Ascending aorta (tissue), 2 donors: ENCODE results near the gene LKAAEAR1. TPM values are rescaled to one million over a fixed set of nuclear protein-coding genes. Genes with fewer than 3 reads are reported as not detected.

ENCODE experiments used
- DNase-seq, 2 donors: peaks; one replicate each; pipeline ENCODE4 v3.0.0-alpha.2; 2019; ENCODE audit warnings: low spot score in 2 of 2
- H3K27ac ChIP-seq, 2 donors: fragments of 200-600 bp; sonication (generic); one replicate each; pipeline ENCODE4 v1.5.1; 2016 to 2017; ENCODE audit warnings: mild to moderate bottlenecking in 1 of 2
- H3K27me3 ChIP-seq: fragments of 200-600 bp; sonication (generic); one replicate; pipeline ENCODE4 v1.5.1; 2017
- H3K36me3 ChIP-seq, 2 donors: fragments of 200-600 bp; sonication (generic); one replicate each; pipeline ENCODE4 v1.5.1; 2016
- H3K4me1 ChIP-seq, 2 donors: fragments of 200-600 bp; sonication (generic); one replicate each; pipeline ENCODE4 v1.5.1; 2016 to 2017; ENCODE audit warnings: mild to moderate bottlenecking in 1 of 2
- H3K4me3 ChIP-seq, 2 donors: fragments of 200-600 bp; sonication (generic); one replicate each; pipeline ENCODE4 v1.5.1; 2016 to 2017; ENCODE audit warnings: mild to moderate bottlenecking in 1 of 2
- H3K9me3 ChIP-seq, 2 donors: fragments of 200-600 bp; sonication (generic); one replicate each; pipeline ENCODE4 v1.5.1; 2016
- intact Hi-C: fragments of 100-400 bp; cut with DNase I; formaldehyde crosslinking; loops from one replicate; pipeline ENCODE4 v1.15.1; 2023
- total RNA-seq: library from RNA; depleted of rRNA; stranded (reverse); fragments of >200 nt; gene quantifications from one replicate; pipeline ENCODE4 v1.1.0, GENCODE V29; 2016
- TF ChIP-seq, protein P1 (sequence below), 3 experiments: fragments of 200-600 bp in 2 of 3; fragments of 450-650 bp in 1 of 3; sonication (generic) in 2 of 3; IDR thresholded peaks; one replicate each; pipeline ENCODE4 v1.5.1; 2016 to 2019; ENCODE audit warnings: antibody characterized with exemption in 3 of 3, mild to moderate bottlenecking in 1 of 3, moderate library complexity in 1 of 3

Gene LKAAEAR1
- total RNA-seq, 1 donor from 2014 or later = not detected

DNA sequence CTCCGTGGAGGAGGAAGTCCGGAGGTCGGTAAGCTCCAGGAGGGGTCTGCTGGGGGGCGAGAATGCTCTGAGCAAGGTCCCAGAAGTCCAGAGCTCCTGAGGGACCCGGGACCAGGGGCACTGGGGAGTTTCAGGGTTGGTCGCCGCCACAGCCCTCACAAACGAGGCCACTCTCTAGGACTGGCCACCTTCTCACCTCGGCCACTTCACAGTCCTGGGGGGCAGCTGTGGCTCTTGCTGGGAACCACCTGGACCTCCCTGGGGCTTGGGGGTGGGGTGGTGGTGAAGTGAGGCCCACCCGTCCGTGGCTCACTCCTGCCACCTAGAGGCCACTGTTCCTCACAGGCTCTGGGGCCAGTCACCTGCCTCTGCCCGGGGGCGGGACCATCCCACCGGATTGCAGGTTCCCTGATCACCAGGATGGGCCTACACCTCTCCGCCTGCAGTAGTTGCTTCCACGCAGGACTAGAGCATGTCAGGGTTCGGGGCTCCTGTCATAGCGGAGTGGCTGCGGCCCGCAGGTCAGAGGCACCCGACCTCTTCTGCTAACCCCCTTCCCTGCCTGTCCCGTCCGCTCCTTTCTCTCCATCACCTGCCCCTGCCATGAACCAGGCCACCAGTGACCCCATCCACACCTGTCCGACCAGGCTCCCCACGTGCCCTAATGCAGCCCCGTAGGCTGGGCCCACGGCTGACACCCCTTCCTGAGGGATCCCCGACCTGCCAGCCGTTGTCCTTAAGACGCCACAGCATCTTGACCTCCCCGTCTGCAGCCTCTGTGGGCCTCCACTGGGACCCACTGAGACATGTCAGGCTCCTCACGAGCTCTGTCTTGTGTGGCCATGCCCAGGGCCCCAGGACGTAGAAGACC lies 26.3 kb downstream of the LKAAEAR1 start:
- TF ChIP-seq, protein P1, sequence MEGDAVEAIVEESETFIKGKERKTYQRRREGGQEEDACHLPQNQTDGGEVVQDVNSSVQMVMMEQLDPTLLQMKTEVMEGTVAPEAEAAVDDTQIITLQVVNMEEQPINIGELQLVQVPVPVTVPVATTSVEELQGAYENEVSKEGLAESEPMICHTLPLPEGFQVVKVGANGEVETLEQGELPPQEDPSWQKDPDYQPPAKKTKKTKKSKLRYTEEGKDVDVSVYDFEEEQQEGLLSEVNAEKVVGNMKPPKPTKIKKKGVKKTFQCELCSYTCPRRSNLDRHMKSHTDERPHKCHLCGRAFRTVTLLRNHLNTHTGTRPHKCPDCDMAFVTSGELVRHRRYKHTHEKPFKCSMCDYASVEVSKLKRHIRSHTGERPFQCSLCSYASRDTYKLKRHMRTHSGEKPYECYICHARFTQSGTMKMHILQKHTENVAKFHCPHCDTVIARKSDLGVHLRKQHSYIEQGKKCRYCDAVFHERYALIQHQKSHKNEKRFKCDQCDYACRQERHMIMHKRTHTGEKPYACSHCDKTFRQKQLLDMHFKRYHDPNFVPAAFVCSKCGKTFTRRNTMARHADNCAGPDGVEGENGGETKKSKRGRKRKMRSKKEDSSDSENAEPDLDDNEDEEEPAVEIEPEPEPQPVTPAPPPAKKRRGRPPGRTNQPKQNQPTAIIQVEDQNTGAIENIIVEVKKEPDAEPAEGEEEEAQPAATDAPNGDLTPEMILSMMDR (IDR thresholded peaks at IDR 0.05) = peak; percentile 48 to 82 (median 71)
- Histone ChIP-seq H3K9me3 (no peaks in the 10 kb centered on the region), H3K4me3 (no peak overlapping the region), H3K4me1 (peaks cover 4 to 5% of the 10 kb centered on the region in 2 donors), H3K27ac (peak overlapping the region in 1 of 2 donors; percentile 36), H3K36me3 (no peaks in the 10 kb centered on the region), H3K27me3 (no peaks in the 10 kb centered on the region)
- peak in 1 of 2 donors; percentile 82 for DNase-seq
- intact Hi-C loops = no loop called here

DNA sequence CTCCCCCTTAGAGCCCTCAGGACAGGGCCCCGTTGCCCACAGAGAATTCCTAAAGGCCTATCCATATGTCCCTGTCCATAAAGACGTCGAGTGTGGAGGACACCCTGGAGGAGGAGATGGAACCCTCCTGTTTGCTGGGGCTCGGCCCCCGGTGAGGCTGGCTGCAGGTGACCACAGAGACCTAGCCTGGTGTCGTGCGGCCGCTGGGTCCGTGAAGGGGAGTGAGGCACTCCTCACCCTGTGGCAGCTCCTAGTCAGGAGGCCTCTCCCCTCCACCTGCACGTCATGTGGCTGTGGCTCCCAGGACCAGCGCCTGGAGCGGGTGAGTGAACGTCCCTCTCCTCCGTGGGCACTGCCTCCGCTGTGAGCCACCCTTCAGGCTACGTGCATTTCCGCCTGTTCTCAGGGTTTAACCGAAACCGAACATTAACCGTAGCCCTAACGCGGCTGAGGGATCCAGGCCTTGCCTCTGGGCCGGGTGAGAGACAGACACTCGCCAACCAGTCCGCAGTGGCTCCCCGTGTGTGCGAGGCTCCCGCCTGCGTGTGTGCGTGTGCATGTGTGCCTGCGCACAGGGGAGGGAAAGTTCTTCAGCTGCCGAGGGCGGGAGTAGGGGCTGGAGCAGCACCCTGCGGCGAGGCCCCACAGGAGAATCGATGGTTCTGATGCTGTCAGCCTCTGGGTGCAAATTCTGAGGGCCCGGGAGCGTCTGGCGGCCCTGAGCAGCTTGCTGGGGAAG lies 27.1 kb downstream of the LKAAEAR1 start:
- Histone ChIP-seq H3K9me3 (no peaks in the 10 kb centered on the region), H3K36me3 (no peaks in the 10 kb centered on the region), H3K4me1 (no peaks in the 10 kb centered on the region), H3K27ac (peak overlapping the region in 1 of 2 donors; percentile 36), H3K4me3 (no peak overlapping the region), H3K27me3 (no peaks in the 10 kb centered on the region)
- TF ChIP-seq, protein P1 (IDR thresholded peaks at IDR 0.05) = no peak
- intact Hi-C loops = no loop called here
- no peak for DNase-seq

DNA sequence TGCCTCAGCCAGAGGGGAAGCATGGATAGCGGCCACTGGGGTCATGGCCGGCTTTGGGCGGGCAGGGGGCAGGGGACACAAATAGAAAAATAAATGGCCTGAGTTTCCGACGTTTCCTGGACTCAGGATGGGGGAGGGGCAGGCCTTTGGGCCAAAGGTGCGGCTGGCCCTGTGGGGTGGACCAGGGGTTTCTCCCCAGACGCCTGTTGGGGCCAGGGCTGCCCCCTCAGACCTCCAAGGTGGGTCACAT lies 27.6 kb downstream of the LKAAEAR1 start:
- Histone ChIP-seq H3K27ac (peak overlapping the region in 1 of 2 donors; percentile 36), H3K4me1 (no peaks in the 10 kb centered on the region), H3K36me3 (no peaks in the 10 kb centered on the region), H3K4me3 (no peak overlapping the region), H3K9me3 (no peaks in the 10 kb centered on the region), H3K27me3 (no peaks in the 10 kb centered on the region)
- intact Hi-C loops = no loop called here
- TF ChIP-seq, protein P1 (IDR thresholded peaks at IDR 0.05) = no peak
- DNase-seq = no peak

DNA sequence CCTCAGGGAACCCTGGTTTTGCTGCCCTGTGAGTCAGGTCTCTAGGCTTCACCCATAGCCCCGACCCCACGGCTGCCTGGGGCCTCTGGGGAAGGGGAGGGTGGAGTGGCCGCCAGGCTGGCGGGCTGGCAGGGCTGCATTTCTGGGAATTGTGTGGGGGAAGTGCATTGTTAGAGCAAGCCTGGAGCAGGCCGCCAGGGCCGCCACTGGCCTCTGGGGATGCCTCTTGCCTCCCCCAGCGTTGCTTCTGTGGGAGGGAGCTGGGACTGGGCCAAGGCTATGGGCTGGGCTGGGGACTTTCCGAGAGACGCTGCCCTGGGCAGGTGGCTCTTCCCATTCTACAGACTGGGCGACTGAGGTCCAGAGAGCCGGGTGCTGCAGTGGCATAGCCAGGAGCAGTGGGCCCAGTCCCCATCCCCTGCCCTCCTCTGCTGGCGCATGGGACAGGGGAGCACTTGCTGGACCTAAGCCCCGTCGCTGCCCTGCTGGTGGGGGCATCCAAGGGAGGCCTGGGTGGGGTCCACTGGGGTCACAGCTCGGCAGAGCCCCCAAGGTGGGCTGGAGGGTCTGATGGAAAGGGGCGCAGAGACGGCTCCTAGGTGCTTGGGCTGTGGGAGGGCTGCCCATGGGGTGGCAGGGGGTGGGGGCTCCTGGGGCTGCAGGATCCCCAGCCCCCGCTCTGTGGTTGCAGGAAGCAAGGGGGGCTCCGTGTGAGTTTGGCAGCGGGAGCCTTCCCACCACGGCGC lies 28.1 kb downstream of the LKAAEAR1 start:
- DNase-seq = no peak
- Histone ChIP-seq H3K27me3 (no peaks in the 10 kb centered on the region), H3K4me3 (no peak overlapping the region), H3K4me1 (no peaks in the 10 kb centered on the region), H3K9me3 (no peaks in the 10 kb centered on the region), H3K36me3 (no peaks in the 10 kb centered on the region), H3K27ac (peak overlapping the region in 1 of 2 donors; percentile 36)
- TF ChIP-seq, protein P1 (IDR thresholded peaks at IDR 0.05) = no peak
- intact Hi-C loops = no loop called here

DNA sequence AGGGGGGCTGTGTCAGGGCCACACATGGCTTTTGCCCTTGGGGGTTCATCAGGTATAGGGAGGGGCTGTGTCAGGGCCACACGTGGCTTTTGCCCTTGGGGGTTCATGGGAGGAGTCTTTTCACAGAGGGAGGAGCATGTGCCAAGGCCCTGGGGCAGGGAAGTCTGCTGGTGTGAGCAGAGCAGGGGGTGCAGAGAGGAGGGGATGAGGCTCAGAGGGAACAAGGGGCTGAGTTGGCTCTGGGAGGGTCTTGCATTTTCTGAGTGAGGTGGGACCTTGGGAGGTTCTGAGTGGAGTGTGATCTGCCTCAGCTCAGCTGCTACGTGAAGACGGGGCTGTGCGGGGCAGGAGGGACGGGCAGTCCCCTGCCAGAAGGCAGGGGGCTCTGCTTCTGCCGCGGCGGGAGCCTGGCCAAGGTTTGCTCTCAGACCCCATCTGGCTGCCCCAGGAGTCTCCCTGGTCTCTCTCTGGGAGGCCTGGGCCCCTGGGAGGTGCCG lies 28.8 kb downstream of the LKAAEAR1 start:
- intact Hi-C loops = no loop called here
- Histone ChIP-seq H3K27ac (peak overlapping the region in 1 of 2 donors; percentile 36), H3K27me3 (peaks cover 5% of the 10 kb centered on the region), H3K9me3 (no peaks in the 10 kb centered on the region), H3K36me3 (no peaks in the 10 kb centered on the region), H3K4me1 (no peaks in the 10 kb centered on the region), H3K4me3 (no peak overlapping the region)
- no peak for DNase-seq
- TF ChIP-seq, protein P1 (IDR thresholded peaks at IDR 0.05) = no peak
